ENCODE results near the gene EMSY.
"Not testable (repeated sequence)": the region's sequence is repeated elsewhere in the genome, so short reads cannot be mapped to it uniquely, and the experiment has no call there.

EMSY gene

GRCh38 chr11:76524919-76525318 lies 80.1 kb downstream of the EMSY start:
- no peak for DNase-seq

- DNase-seq, result no peak
These were observed 82.1 kb downstream of the EMSY start for GRCh38 chr11:76526878-76527277.

- no peak for DNase-seq
These were observed 97.6 kb downstream of the EMSY start for GRCh38 chr11:76542436-76542835.

GRCh38 chr11:76543006-76543703 lies 98.3 kb downstream of the EMSY start:
- no peak for DNase-seq

GRCh38 chr11:76550781-76551180 lies 106.0 kb downstream of the EMSY start:
- DNase-seq, result no peak

- no peak for DNase-seq
These were observed 106.6 kb downstream of the EMSY start for GRCh38 chr11:76551400-76551799.

GRCh38 chr11:76552987-76553386 lies 108.2 kb downstream of the EMSY start:
- no peak for DNase-seq

- no peak for DNase-seq
These were observed 109.0 kb downstream of the EMSY start for GRCh38 chr11:76553554-76554476.

- no peak for DNase-seq
These were observed 109.9 kb downstream of the EMSY start for GRCh38 chr11:76554767-76555166.

GRCh38 chr11:76557466-76557865 lies 112.6 kb downstream of the EMSY start:
- DNase-seq, result no peak

GRCh38 chr11:76558473-76558872 lies 113.7 kb downstream of the EMSY start:
- no peak for DNase-seq

GRCh38 chr11:76558891-76559290 lies 114.1 kb downstream of the EMSY start:
- DNase-seq, result no peak

- DNase-seq, result no peak
These were observed 114.5 kb downstream of the EMSY start for GRCh38 chr11:76559346-76559745.

- DNase-seq, result peak; percentile 27
These were observed 115.4 kb downstream of the EMSY start for GRCh38 chr11:76560219-76560618.

- no peak for DNase-seq
These were observed 116.4 kb downstream of the EMSY start for GRCh38 chr11:76561245-76561644.

GRCh38 chr11:76562541-76562940 lies 117.7 kb downstream of the EMSY start:
- DNase-seq, result no peak

- no peak for DNase-seq
These were observed 119.5 kb downstream of the EMSY start for GRCh38 chr11:76564364-76564763.

- DNase-seq, result no peak
These were observed 122.0 kb downstream of the EMSY start for GRCh38 chr11:76566811-76567210.

GRCh38 chr11:76567261-76567660 lies 122.4 kb downstream of the EMSY start:
- no peak for DNase-seq

- DNase-seq, result no peak
These were observed 123.3 kb downstream of the EMSY start for GRCh38 chr11:76568139-76568538.

- DNase-seq, result no peak
These were observed 123.8 kb downstream of the EMSY start for GRCh38 chr11:76568621-76569020.

GRCh38 chr11:76572181-76572875 lies 127.5 kb downstream of the EMSY start:
- DNase-seq, result not testable (repeated sequence)

- no peak for DNase-seq
These were observed 129.6 kb downstream of the EMSY start for GRCh38 chr11:76574406-76574805.

GRCh38 chr11:76574879-76575278 lies 130.1 kb downstream of the EMSY start:
- DNase-seq, result no peak

Data from activated naive CD4-positive, alpha-beta T cell treated with Interleukin-2 at 50 U/mL for 16 hours (primary cell).